Colon (tissue), 2 donors: Measurements from ENCODE around the gene NAXD.
"Not testable (repeated sequence)": the region's sequence is repeated elsewhere in the genome, so short reads cannot be mapped to it uniquely, and the experiment has no call there.

Experiments used
- FAIRE-seq: peaks from 2 replicates; lab custom pipeline; 2012; peaks lifted over from hg19 to GRCh38; lab: Jason Lieb, UNC
- donor health status: control.
- donor health status: control.

NAXD gene

DNA sequence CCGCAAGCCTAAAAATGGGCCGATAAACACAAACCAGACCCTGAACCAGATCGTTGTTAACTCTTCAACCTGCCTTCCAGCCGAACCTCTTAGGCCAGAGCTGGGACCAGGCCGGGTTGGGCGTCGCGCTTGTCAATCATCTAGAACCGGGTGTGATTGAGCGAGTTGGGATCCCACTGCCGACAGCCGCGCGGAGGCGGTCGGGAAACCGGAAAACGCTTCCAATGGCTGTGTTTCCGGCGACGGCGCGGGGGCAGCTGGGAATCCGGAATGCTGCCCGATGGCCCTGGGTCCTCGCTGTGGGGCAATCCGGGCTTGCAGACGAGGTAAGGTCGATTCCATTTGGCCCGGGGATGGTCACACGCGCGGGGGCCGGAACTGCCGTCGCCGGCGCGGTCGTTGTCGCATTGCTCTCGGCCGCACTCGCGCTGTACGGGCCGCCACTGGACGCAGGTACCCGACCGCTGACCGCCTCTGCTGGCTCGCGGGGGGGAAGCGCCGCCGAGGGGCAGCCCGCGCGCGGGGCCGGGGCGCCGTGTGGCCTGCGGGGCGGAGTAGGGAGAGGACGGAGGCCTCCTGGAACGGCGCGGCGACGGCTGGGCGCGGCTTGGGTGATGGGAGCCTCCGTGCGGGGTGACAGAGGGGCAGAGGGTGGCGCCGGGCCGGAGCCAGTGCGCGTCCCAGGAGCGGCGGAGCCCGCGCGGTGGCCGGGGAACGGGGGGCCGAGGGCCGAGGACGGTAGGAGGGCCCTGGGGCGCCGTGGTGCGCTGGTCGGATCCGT is at the start of gene NAXD:
NAXD (plus strand) TSS at position 224 of the 781 bp plus-strand sequence; CDS start at position 281, 57 bp downstream.
- no peak for FAIRE-seq

DNA sequence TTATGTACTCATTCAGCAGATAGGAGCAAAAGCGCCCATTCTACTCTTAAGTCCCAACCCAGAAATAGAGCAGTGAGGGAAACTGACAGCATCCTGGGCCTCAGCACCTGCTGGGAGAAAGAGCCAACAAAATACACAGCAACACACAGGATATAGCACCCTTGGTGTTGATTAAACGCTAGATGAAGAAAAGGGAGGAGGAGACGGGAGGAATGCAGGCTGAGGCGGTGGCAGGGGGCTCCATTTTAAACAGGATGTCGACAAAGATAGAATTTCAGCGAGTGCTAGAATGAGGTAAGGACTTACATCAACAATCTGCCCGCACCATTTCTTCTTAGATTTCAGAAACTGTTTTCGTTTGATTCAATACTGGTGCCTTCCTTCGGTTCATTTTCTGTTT is 49.2 kb upstream of the NAXD start:
- FAIRE-seq = no peak

DNA sequence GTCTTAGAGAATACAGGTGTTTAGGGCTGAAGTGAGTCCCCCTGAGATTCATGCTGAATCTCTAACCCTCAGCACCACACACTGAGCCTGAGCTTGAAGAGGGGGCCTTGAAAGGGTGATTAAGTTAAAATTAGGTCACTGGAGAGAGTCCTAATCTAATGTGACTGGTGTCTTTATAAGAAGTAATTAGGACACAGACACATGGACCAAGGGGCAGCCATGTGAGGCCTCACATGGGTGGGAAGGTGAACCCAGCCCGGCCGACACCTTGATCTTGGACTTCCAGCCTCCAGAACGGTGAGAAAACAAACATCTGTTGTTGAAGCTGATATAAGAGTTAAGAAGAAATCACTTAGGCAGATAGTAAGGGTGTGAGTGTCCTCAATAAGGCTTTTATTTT is 46.7 kb upstream of the NAXD start:
- no peak for FAIRE-seq

DNA sequence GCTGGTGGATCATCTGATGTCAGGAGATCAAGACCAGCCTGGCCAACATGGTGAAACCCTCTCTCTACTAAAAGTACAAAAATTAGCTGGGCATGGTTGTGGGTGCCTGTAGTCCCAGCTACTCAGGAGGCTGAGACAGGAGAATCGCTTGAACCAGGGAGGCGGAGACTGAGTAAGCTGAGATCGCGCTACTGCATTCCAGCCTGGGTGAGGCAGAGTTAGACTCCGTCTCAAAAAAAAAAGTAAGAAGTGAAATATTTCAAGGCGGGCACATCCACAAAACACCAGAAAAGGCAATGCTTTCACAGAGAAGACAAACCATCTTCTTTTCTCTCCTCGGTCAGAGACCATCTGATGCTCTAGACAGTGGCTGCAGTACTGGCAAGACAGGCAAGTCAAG is 45.4 kb upstream of the NAXD start:
- not testable (repeated sequence) for FAIRE-seq

DNA sequence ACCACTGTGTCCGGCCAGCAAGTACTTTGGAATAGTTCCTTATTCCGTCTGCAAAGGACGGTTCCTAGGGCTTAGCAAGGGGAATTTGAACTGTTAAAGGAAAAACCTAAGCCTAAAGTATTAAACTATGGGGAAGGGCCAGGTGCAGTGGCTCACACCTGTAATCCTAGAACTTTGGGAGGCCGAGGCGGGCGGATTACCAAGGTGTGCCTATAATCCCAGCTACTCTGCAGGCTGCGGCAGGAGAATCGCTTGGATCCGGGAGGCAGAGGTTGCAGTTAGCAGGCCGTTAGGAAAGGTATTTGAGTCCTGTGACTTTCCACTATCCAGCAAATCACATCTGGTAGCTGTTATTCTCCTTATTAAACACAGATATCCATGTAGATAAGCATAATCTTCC is 44.5 kb upstream of the NAXD start:
- no peak for FAIRE-seq

DNA sequence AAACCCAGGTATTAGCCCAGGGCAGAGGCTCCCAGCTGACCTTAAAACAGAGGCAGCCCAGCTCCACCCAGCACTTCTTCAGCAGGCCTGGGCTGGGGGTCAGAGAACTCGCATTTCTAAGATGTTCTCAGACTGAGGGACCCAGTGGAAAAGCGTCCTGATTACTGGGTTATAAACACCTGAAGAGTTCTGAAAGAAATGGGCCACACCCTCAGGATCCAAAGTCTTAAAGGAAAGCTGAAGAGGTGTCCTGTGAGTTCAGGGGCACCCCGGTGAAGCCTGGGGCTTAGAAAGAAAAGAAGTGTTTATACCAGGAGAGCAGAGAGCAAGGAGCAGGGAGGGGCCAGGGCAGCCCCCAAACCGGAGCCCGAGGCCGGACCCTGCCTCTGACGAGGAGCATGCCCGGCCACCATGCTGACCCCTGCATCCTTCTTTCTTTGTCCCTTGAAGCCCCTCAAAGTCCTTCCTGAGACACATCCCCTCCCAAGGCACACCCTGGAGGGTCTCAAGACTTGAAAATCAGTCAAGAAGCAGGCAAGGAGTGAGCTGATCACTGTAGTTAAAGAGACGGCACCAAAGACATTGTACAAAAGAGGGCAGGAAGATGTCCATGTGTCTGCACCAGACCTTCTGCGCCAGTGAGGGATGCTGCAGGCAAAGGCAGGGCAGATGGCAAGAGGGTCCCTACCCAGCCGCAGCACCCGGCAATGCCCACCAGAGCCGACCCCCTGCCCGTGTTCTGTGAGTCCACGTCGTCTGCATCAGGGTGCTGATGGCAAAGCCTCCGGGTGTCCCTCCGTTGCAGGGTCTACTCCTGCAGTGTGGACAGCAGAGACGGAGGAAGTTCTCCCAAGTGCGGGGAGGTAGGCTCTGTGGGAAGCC is 43.2 kb upstream of the NAXD start:
- FAIRE-seq = no peak

DNA sequence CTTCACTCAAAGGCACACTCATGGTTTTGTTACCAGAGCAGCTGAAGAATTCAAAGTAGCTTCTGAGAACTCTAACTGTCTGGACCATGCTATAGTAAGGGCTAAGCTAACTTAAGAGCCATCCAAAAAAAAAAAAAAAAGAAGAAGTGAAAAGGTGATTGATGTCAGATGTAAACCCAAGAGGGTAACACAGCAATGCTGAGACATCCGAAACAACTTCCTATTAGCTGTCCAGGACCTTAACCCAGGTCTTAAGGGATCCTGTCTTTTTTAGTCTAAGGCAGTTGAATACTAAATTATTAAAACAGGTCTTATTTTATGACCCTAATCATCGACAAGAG is 42.6 kb upstream of the NAXD start:
- FAIRE-seq = no peak

DNA sequence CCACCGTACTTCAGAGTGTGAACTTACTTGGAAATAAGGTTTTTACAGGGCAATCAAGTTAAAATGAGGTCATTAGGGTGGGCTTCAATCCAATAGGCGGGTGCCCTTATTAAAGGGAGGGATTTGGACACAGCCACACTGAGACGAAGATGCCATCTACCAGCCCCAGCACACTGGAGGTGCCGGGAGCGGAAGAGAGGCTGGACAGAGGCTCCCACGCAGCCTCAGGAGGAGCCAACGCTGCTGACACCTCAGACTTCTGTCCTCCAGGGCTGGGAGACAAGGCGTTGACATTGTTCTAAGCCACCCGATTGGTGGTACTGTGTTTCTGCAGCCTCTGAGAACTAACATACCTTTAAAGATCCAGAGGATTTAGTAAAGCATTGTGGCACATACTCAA is 41.2 kb upstream of the NAXD start:
- FAIRE-seq = no peak

DNA sequence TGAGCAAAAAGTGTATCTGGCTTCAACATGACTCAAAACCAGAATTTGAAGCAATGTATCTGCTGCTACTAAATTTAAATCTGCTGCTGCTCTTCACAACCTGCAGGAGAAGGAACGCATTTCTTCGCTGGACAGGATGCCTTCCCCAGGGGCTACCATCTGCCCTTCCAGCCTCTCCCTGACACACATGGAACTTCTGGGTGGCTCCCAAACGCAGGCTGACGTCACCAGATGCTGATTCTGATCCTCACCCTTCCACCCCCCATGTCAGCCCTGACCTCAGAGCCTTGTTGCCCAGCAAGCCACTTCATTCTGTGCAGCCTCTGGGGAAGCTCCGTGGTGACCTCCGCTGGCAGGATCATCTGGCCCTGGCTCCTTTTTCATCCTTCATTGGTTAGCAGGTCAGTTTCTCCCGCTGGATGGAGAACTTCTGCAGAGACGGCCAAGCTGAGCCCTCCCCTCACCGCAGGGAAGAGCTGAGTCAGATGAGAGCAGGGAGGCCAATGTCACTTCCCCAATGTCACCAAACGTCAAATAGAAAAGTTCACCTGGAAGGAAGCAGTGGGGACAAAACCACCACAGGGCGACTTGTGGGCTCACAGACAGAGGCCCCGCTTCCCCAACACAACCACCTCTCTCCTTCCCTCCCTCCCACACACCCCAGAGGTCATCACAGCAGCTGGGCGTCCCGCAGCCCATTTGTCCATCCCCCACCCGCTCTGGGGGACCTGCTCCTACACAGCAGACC is 39.8 kb upstream of the NAXD start:
- FAIRE-seq = no peak

DNA sequence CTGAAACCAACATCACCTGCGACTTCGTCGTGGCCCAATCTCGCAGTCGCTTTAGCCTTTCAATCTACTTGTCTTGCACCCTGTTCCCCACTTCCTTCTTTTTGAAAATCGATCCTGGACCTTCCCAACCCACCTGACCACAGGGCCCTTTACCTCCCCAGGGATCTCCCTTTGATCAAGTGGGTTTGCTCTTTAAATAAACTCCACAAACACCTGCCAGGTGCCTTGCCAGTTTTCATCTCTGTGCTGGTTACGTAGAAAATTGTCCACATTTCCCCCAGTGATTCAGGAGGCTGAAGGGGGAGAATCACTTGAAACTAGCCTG is 39.3 kb upstream of the NAXD start:
- FAIRE-seq = no peak

DNA sequence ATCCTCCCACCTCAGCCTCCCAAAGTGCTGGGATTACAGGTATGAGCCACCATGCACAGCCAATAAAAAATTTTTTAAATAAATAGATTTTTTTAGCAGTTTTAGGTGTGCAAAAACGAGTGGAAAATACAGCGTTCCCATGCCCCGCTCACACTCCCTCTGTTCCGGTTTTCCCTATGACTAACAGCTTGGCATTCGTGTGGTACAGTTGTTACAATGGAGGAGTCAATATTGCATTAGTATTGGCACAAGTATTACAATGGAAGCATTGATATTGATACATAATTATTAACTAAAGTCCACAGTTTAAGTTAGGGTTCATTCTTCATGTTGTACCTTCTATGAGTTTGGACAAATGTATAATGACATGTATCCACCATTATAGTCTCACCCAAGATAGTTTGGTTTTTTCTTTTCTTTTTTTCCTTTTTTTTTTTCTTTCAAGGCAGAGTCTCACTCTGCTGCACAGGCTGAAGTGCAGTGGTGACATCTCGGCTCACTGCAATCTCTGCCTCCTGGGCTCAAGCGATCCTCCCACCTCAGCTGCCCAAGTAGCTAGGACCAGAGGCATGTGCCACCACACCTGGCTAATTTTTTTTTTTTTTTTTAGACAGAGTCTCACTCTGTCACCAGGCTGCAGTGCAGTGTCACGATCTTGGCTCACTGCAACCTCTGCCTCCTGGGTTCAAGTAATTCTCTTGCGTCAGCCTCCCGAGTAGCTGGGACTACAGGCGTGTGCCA is 38.4 kb upstream of the NAXD start:
- no peak for FAIRE-seq

DNA sequence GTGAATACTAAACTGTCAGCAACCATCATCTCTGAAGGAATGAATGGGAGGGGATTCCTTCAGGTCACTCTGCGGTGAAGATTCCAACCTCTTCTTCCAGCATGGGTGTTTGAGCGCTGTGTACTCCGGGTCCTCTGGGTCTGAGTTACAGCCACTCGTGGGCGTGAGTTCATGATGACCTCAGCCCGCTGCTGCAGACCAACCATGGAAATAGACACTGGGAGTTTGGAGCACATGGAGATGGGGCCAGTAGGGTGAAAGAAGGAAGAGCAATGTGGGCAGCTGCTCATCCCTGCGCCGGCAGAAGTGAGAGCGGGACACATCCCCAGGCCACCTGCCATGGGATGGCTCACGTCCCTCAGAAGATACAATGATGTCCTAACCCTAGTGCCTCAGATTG is 37.0 kb upstream of the NAXD start:
- no peak for FAIRE-seq

DNA sequence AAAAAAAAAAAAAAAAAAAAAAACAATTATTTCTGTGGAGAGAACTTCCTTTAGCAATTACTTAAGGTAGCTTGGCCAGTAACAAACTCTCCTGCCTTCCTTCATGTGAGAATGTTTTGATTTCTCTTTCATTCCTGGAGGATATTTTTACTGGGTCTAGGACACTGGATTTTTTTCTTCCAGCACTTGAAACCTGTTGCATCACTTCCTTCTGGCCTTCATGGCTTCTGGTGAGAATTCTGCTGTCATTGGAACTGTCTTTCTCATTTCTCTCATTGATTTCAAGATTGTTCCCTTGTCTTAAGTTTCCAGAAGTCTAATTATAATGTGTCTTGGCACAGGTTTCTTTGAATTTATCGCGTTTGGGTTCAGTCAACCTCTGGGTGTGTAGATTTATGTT is 34.5 kb upstream of the NAXD start:
- FAIRE-seq = no peak

DNA sequence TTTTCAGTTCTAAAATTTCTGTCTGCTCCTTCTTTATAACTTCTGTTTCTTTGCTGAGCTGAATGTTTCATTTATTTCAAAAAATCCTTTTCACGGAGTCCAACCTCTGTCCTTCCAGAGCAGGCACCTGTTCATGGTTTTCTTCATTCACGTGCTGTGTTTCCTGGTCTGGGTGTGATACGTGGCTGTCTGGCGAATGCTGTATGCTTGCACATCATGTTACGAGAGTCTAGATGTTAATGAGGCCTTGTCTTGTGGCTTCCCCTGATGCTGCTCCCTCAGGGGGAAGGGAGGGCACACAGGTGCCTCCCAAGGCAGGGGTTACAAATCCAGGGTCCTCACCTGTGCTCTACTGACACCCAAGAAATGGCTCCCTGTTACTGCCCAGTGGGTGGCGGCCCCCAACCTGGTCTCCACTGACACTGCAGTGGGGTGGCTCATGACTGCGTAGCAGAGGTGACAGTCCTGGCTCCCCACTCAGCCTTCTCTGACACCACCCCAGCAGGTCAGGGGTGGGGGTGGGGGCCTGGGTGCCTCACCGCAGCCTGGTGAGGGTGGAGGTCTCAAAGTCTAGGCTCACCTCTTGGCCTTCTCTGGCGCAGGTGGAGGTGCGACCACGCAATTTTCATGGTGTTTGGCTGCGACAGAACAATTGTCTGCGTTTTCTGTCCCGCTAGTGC is 33.7 kb upstream of the NAXD start:
- no peak for FAIRE-seq

DNA sequence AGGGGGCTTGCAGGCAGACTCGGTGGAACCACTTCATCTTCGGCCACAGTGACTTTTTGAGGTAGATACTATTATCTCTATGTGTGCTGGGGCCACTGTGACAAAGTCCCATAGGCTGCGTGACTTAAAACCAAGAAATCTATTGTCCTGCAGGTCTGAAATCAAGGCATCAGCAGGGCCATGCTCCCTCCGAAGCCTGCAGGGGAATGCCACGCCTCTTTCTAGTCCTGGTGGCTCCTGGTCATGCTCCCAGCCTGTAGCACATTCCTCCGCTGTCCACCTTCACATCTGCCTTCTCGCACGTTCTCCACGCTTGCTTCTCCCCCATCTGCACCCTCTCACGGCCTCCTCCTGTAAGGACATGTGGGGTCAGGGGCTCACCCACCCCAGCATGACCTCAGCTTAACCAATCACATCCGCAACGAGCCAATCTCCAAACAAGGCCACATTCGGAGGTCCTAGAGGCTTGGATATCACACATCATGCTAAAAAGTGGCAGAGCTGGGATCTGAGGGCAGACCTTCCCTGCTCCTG is 32.9 kb upstream of the NAXD start:
- FAIRE-seq = no peak

DNA sequence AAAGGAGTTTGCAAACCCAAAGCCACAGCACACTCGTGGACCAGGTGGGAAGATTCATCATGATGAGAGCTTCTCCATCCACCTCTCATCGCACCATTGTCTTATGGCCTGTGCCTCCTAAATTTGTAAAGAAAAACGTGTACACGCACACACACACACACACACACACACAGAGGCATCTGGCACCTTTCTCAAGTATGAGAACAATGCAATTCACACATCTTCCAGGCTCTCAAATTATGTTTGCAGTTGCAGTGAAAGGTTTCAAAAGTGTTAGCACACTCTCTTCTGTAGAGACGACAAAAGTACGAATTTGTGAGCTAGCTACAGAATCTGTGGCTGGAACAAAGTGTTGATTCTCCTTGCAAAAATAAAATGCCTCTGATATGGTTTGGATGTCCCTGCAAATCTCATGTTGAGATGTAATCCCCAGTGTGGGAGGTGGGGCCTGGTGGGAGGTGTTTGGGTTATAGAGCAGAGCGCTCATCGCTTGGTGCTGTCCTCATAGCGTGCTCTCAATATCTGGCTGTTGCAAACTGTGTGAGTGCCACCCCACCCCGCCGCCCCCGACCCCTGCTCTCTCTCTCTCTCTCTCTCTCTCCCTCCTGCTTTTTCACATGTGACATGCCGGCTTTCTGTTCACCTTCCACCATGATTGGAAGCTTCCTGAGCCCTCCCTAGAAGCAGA is 32.0 kb upstream of the NAXD start:
- no peak for FAIRE-seq

DNA sequence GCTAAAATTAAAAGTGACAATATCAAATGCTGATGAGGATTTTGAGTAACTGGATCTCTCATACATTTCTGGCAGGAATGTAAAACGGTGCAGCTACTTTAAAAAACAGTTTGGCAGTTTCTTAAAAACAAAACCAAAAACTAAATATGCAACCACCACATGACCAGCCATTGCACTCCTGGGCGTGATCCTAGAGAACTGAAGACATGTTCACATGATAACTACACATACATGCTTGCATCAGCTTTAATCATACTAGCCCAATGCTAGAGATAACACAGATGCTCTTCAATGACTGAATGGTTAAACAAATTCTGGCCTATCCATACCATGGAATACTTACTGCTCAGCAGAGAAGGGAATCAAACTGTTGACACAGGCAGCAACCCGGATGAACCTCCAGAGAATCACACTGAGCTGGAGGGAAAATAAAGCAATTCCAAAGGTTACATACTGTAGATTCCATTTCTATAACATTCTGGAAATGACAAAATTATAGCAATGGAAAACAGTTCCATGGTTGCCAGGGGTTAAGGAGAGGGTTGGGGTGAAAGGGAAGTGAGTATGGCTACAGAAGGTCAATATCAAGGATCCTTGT is 25.5 kb upstream of the NAXD start:
- no peak for FAIRE-seq

DNA sequence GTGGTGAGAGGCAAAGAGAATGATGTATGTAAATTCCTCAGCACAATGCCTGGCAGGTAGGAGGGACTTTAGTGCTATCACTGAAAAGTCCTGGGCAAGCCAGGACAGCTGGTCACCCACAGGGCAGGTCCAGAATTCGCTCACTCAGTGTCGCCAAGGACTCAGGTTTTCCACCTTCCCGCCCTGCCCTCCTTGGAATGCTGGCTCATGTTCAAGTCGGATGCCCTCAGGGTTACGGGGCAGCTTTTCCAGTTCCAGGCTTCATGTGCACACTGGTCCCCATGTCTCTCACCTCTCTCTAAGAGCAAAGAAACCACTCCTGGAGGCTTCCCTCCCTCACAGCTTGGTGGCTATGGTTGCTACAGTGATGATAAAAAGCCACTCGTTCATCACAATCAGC is 24.8 kb upstream of the NAXD start:
- no peak for FAIRE-seq

DNA sequence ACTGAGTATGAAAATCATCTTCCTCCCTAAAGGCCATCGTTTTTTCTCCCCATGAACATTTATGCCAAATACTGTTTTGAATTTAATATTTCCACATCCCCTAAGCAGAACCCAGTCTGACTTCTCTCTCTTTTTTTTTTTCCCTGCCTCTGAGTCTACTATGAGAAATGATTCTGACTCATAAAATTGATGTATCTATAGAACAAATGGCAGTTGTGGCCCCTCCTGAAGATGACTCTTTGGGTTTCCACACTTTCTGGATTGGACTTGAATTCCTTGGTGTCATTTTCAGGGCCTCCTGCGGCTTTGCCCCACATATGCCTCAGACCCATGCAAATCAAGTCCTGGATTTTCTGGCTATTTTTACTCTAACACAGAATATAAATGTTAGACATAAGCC is 22.7 kb upstream of the NAXD start:
- no peak for FAIRE-seq

DNA sequence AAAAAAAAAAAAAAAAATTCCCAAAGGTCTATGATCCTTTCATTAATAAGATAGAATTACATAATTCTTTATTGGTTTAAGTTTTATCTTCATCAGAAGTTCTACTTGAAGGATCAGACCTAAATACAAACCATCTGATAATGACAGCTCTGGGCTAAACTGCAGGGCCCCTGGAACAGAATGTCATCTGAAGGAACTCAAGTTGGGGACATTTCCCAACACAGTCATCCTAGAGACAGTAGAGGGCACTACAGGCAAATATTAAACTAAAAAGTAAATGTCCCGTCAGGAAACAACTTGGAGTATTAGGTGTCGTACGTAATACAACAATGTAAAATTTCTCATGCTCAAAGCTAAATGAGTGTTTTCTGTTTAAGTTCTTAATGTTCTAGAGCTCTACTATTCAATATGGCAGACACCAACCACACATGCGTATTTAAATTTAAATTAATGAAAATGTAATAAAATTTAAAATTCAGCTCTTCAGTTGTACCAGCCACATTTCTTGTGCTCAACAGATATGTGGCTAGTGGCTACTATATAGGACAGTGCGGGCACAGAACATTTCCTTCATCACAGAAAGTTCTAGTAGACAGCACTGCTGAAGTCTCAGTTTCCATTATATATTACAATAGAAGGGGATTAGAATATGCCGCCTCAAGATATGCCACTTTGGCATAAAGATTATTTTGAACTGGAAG is 21.8 kb upstream of the NAXD start:
- FAIRE-seq = no peak
